ENCODE results near the gene CRHR2.

DNA sequence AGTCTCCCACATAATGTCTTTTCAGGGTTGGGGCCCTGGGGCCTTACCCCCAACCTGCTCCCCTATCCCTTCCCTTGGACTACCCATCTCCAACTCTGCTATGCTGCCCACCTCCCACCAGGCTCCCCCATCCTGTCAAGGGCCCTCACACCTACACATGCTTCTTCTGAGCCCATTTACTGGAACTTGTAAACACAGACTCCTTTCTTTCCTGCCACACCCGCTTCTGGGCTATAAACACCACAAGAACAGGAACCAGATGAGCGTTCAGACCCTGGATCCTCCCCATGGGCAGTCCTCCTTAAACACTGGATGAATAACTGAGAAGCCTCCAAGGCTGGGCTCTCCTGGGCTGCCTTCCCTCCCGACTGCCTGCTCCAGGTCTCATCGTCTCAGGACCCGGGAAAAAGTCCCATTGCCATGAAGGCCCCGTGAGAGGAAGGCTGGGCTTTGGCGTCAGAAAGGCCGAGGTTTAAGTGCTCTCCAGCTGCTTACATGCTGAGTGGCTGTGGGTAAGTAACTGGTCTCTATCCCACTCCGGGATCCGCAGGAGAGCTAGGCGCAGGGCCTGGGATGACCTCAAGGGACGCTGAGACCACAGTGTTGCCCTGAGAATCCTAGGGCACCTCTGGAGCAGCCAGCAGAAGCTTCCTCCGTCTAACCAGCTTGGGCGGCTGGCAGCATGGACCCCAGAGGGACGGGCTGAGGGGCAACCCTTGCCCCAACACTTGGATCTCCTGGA lies 15.6 kb upstream of the CRHR2 start:
- TF ChIP-seq, protein P1, sequence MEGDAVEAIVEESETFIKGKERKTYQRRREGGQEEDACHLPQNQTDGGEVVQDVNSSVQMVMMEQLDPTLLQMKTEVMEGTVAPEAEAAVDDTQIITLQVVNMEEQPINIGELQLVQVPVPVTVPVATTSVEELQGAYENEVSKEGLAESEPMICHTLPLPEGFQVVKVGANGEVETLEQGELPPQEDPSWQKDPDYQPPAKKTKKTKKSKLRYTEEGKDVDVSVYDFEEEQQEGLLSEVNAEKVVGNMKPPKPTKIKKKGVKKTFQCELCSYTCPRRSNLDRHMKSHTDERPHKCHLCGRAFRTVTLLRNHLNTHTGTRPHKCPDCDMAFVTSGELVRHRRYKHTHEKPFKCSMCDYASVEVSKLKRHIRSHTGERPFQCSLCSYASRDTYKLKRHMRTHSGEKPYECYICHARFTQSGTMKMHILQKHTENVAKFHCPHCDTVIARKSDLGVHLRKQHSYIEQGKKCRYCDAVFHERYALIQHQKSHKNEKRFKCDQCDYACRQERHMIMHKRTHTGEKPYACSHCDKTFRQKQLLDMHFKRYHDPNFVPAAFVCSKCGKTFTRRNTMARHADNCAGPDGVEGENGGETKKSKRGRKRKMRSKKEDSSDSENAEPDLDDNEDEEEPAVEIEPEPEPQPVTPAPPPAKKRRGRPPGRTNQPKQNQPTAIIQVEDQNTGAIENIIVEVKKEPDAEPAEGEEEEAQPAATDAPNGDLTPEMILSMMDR (conservative IDR thresholded peaks at IDR 0.05 in 1 of 2, IDR thresholded peaks at IDR 0.05 in 1 of 2; ENCODE audit: low read depth in 1 of 2, low read length in 2 of 2), result no peak
- no peak for TF ChIP-seq EZH2 (IDR thresholded peaks at IDR 0.05; ENCODE audit: low read length, missing control alignments)

Measured in fibroblast of lung (primary cell).